ENCODE data around the gene PEX1. TPM values are rescaled to one million over a fixed set of nuclear protein-coding genes. Genes with fewer than 3 reads are reported as not detected.

PEX1 gene
- total and polyA plus RNA-seq, 9 of the 15 experiments (the other 6 are each of a cell fraction or from before 2014, with no cell fraction given): 9.4 to 32.2 (median 19.9) TPM

DNA sequence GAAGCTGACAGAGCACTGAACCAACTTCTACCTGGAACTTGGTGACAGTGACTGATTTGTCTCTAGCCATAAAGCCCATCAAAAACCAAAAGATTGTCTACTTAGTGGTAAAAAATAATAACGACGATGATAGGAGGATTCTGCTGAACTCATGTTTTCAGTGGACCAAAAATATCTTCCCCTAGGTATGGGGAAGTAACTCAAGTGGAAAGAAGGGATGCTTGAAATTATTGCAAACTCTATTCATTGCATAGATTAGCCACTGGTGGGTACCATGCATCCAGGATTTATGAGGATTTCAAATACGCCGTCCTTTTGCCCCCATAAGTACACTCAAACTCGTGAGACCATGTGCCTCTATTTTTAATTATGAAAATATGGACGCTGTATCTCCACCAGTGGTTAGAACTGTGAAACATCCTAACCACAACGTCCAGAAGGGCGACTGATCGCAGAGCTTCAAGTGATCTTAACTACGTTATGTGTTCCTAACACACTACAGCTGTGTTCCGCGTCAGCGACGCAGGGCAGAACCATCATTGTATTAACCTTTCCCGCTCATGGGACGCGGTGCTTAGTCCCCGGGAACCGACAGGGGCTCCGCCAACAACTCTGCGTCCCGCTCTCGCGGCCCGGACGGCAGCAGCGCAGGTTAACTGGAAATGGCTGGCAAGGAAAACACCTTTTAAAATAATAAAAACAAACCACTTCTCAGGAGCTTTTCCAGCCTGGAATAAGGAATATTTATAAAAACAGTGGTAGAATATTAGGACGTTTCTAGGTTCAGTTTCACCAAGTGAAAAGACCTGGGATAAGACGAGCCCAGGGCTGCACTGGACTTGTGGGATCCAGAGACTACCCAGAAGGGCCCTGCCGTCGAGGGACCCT is 776 bp downstream of the PEX1 start (continued):
- TF ChIP-seq, protein P1, sequence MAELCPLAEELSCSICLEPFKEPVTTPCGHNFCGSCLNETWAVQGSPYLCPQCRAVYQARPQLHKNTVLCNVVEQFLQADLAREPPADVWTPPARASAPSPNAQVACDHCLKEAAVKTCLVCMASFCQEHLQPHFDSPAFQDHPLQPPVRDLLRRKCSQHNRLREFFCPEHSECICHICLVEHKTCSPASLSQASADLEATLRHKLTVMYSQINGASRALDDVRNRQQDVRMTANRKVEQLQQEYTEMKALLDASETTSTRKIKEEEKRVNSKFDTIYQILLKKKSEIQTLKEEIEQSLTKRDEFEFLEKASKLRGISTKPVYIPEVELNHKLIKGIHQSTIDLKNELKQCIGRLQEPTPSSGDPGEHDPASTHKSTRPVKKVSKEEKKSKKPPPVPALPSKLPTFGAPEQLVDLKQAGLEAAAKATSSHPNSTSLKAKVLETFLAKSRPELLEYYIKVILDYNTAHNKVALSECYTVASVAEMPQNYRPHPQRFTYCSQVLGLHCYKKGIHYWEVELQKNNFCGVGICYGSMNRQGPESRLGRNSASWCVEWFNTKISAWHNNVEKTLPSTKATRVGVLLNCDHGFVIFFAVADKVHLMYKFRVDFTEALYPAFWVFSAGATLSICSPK (IDR thresholded peaks at IDR 0.05; ENCODE audit: borderline replicate concordance): no peak
- TF ChIP-seq ARID2 (IDR thresholded peaks at IDR 0.05) (no peak), L3MBTL2 (IDR thresholded peaks at IDR 0.05) (peak; percentile 60), FOXA3 (CRISPR knock-in tag; conservative IDR thresholded peaks at IDR 0.05 in 1 of 2, IDR thresholded peaks at IDR 0.05 in 1 of 2) (no peak), SRSF1 (IDR thresholded peaks at IDR 0.05; ENCODE audit: low read depth, low read length) (no peak), HIVEP1 (CRISPR knock-in tag; IDR thresholded peaks at IDR 0.05) (no peak), KLF13 (tag; IDR thresholded peaks at IDR 0.05; ENCODE audit: borderline replicate concordance, low read depth) (no peak), HNRNPK (IDR thresholded peaks at IDR 0.05; ENCODE audit: low read depth, low read length, poor library complexity, severe bottlenecking) (no peak)
- TF ChIP-seq, protein P2, sequence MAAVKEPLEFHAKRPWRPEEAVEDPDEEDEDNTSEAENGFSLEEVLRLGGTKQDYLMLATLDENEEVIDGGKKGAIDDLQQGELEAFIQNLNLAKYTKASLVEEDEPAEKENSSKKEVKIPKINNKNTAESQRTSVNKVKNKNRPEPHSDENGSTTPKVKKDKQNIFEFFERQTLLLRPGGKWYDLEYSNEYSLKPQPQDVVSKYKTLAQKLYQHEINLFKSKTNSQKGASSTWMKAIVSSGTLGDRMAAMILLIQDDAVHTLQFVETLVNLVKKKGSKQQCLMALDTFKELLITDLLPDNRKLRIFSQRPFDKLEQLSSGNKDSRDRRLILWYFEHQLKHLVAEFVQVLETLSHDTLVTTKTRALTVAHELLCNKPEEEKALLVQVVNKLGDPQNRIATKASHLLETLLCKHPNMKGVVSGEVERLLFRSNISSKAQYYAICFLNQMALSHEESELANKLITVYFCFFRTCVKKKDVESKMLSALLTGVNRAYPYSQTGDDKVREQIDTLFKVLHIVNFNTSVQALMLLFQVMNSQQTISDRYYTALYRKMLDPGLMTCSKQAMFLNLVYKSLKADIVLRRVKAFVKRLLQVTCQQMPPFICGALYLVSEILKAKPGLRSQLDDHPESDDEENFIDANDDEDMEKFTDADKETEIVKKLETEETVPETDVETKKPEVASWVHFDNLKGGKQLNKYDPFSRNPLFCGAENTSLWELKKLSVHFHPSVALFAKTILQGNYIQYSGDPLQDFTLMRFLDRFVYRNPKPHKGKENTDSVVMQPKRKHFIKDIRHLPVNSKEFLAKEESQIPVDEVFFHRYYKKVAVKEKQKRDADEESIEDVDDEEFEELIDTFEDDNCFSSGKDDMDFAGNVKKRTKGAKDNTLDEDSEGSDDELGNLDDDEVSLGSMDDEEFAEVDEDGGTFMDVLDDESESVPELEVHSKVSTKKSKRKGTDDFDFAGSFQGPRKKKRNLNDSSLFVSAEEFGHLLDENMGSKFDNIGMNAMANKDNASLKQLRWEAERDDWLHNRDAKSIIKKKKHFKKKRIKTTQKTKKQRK (IDR thresholded peaks at IDR 0.05; ENCODE audit: borderline replicate concordance, low read depth, low read length): no peak
- TF ChIP-seq, protein P3, sequence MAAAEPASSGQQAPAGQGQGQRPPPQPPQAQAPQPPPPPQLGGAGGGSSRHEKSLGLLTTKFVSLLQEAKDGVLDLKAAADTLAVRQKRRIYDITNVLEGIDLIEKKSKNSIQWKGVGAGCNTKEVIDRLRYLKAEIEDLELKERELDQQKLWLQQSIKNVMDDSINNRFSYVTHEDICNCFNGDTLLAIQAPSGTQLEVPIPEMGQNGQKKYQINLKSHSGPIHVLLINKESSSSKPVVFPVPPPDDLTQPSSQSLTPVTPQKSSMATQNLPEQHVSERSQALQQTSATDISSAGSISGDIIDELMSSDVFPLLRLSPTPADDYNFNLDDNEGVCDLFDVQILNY (CRISPR knock-in tag; IDR thresholded peaks at IDR 0.05): no peak
- TF ChIP-seq, protein P4, sequence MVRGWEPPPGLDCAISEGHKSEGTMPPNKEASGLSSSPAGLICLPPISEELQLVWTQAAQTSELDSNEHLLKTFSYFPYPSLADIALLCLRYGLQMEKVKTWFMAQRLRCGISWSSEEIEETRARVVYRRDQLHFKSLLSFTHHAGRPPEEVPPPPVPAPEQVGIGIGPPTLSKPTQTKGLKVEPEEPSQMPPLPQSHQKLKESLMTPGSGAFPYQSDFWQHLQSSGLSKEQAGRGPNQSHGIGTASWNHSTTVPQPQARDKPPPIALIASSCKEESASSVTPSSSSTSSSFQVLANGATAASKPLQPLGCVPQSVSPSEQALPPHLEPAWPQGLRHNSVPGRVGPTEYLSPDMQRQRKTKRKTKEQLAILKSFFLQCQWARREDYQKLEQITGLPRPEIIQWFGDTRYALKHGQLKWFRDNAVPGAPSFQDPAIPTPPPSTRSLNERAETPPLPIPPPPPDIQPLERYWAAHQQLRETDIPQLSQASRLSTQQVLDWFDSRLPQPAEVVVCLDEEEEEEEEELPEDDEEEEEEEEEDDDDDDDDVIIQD (CRISPR knock-in tag; IDR thresholded peaks at IDR 0.05): no peak
- TF ChIP-seq, protein P5, sequence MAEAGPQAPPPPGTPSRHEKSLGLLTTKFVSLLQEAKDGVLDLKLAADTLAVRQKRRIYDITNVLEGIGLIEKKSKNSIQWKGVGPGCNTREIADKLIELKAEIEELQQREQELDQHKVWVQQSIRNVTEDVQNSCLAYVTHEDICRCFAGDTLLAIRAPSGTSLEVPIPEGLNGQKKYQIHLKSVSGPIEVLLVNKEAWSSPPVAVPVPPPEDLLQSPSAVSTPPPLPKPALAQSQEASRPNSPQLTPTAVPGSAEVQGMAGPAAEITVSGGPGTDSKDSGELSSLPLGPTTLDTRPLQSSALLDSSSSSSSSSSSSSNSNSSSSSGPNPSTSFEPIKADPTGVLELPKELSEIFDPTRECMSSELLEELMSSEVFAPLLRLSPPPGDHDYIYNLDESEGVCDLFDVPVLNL (CRISPR knock-in tag; IDR thresholded peaks at IDR 0.05; ENCODE audit: low read depth): no peak
- TF ChIP-seq, protein P6, sequence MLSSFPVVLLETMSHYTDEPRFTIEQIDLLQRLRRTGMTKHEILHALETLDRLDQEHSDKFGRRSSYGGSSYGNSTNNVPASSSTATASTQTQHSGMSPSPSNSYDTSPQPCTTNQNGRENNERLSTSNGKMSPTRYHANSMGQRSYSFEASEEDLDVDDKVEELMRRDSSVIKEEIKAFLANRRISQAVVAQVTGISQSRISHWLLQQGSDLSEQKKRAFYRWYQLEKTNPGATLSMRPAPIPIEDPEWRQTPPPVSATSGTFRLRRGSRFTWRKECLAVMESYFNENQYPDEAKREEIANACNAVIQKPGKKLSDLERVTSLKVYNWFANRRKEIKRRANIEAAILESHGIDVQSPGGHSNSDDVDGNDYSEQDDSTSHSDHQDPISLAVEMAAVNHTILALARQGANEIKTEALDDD (IDR thresholded peaks at IDR 0.05): peak; percentile 85
- TF ChIP-seq, protein P7, sequence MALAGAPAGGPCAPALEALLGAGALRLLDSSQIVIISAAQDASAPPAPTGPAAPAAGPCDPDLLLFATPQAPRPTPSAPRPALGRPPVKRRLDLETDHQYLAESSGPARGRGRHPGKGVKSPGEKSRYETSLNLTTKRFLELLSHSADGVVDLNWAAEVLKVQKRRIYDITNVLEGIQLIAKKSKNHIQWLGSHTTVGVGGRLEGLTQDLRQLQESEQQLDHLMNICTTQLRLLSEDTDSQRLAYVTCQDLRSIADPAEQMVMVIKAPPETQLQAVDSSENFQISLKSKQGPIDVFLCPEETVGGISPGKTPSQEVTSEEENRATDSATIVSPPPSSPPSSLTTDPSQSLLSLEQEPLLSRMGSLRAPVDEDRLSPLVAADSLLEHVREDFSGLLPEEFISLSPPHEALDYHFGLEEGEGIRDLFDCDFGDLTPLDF (CRISPR knock-in tag; IDR thresholded peaks at IDR 0.05): peak; percentile 83

All from K562 (cell line).